ENCODE data around the gene MYL11. TPM values are rescaled to one million over a fixed set of nuclear protein-coding genes. Genes with fewer than 3 reads are reported as not detected.

The MYL11 gene
- polyA plus RNA-seq, 1 of the 3 experiments (the other 2 are of a cell fraction), result 0.23 TPM

DNA sequence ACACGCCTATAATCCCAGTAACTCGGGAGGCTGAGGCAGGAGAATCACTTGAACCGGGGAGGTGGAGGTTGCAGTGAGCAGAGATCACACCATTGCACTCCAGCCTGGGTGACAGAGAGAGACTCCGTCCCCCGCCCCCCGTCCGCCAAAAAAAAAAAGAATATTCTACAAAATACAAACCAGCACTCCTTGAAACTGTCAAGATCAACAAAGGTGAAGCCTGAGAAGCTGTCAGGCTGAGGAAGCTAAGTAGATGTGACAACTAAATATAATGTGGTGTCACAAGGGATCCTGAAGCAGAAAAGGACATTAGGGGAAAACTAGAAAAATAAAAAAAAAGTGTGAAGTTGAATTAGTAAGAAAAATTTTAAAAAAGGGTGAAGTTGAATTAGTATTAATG, 25.7 kb upstream of the MYL11 start:
- CTCF ChIA-PET, result interaction anchor here (2.3 kb wide), 1 partner anchor 61 kb away, joined by 8 read pairs; no protein-coding TSS in a partner anchor
- peaks cover 21% of the 10 kb centered on the region for H4K20me1 ChIP-seq (ENCODE audit: insufficient read depth)

DNA sequence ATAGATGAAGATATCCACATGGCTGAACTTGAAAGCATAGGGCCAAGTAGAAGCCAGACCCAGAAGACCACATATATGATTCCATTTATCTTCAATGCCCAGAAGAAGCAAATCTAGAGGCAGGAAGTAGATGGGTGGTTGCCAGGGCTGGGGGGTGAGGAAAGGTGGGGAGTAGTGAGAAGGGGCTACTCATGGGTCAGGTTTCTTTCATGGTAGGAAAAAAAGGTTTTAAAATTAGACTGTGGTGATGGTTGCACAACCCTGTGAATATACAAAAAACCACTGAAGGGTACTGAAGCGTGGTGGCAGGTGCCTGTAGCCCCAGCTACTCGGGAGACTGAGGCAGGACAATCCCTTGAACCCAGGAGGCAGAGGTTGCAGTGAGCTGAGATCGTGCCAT, 24.9 kb upstream of the MYL11 start:
- no peak overlapping the region for H3K9ac ChIP-seq
- peaks cover 21% of the 10 kb centered on the region for H4K20me1 ChIP-seq (ENCODE audit: insufficient read depth)
- H3K4me2 ChIP-seq, result no peak overlapping the region
- H3K36me3 ChIP-seq (replicated peaks in 1 of 2; ENCODE audit: control insufficient read depth in 1 of 2, insufficient read depth in 2 of 2, low read length in 1 of 2), result peaks cover 22 to 37% of the 10 kb centered on the region in 2 experiments
- H3K27me3 ChIP-seq (ENCODE audit: insufficient read depth), result no peaks in the 10 kb centered on the region
- H3K79me2 ChIP-seq (ENCODE audit: insufficient read depth), result peaks cover 22% of the 10 kb centered on the region
- H3K4me3 ChIP-seq (ENCODE audit: low read depth in 2 of 2, low read length in 1 of 2), result no peak overlapping the region
- H3K4me1 ChIP-seq (ENCODE audit: control insufficient read depth in 1 of 2, insufficient read depth in 2 of 2, low read depth in 1 of 2, low read length in 1 of 2), result peaks cover 18 to 23% of the 10 kb centered on the region in 2 experiments; a peak in 3 of 4 replicates
- POLR2A ChIA-PET, result interaction anchor here (0.6 kb wide), 1 partner anchor 1421 kb away, joined by 3 read pairs; no protein-coding TSS in a partner anchor
- 86% methylated on average over 3 of the region's 3 CpGs for WGBS (ENCODE audit: low lambda C conversion rate)
- H3K9me3 ChIP-seq, result no peaks in the 10 kb centered on the region
- H3K9me2 ChIP-seq, result no peaks in the 10 kb centered on the region
- no peak overlapping the region for H2AFZ ChIP-seq (ENCODE audit: low read depth)
- CTCF ChIA-PET, result interaction anchor here (2.3 kb wide), 1 partner anchor 60 kb away, joined by 8 read pairs; no protein-coding TSS in a partner anchor
- no peak for TF ChIP-seq FOXM1 (IDR thresholded peaks at IDR 0.05; ENCODE audit: low read depth)
- TF ChIP-seq RCOR1 (IDR thresholded peaks at IDR 0.05; ENCODE audit: low read length), result no peak
- no peak for TF ChIP-seq NRF1 (IDR thresholded peaks at IDR 0.05; ENCODE audit: low read depth, low read length)
- no peak for TF ChIP-seq TCF12 (IDR thresholded peaks at IDR 0.05)
- TF ChIP-seq POLR2AphosphoS5 (IDR thresholded peaks at IDR 0.05; ENCODE audit: low read depth, low read length), result no peak
- no peak for TF ChIP-seq ELF1 (IDR thresholded peaks at IDR 0.05)
- TF ChIP-seq, protein P1, sequence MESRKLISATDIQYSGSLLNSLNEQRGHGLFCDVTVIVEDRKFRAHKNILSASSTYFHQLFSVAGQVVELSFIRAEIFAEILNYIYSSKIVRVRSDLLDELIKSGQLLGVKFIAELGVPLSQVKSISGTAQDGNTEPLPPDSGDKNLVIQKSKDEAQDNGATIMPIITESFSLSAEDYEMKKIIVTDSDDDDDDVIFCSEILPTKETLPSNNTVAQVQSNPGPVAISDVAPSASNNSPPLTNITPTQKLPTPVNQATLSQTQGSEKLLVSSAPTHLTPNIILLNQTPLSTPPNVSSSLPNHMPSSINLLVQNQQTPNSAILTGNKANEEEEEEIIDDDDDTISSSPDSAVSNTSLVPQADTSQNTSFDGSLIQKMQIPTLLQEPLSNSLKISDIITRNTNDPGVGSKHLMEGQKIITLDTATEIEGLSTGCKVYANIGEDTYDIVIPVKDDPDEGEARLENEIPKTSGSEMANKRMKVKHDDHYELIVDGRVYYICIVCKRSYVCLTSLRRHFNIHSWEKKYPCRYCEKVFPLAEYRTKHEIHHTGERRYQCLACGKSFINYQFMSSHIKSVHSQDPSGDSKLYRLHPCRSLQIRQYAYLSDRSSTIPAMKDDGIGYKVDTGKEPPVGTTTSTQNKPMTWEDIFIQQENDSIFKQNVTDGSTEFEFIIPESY (IDR thresholded peaks at IDR 0.05; ENCODE audit: borderline replicate concordance, low read depth), result no peak
- DNase-seq, result no peak
- no peak overlapping the region for H3K27ac ChIP-seq (ENCODE audit: low read depth in 2 of 2, low read length in 1 of 2)
- peaks cover 13% of the 10 kb centered on the region for H3F3A ChIP-seq (replicated peaks; ENCODE audit: insufficient read depth)

More for the DNA sequence above, 25.7 kb upstream of the MYL11 start:
- H3K36me3 ChIP-seq (replicated peaks in 1 of 2; ENCODE audit: control insufficient read depth in 1 of 2, insufficient read depth in 2 of 2, low read length in 1 of 2), result peaks cover 22 to 37% of the 10 kb centered on the region in 2 experiments
- peaks cover 14 to 22% of the 10 kb centered on the region in 2 experiments; a peak in 3 of 4 replicates for H3K4me1 ChIP-seq (ENCODE audit: control insufficient read depth in 1 of 2, insufficient read depth in 2 of 2, low read depth in 1 of 2, low read length in 1 of 2)
- H3K9me3 ChIP-seq, result no peaks in the 10 kb centered on the region
- no peaks in the 10 kb centered on the region for H3K27me3 ChIP-seq (ENCODE audit: insufficient read depth)
- no peak overlapping the region for H3K9ac ChIP-seq
- no peaks in the 10 kb centered on the region for H3K9me2 ChIP-seq
- H3F3A ChIP-seq (replicated peaks; ENCODE audit: insufficient read depth), result peaks cover 16% of the 10 kb centered on the region
- no peak overlapping the region for H3K4me2 ChIP-seq
- TF ChIP-seq POLR2AphosphoS5 (IDR thresholded peaks at IDR 0.05; ENCODE audit: low read depth, low read length) (0 out of 2 replicates have a peak, but pooled peaks have one; percentile 0), YY1 (IDR thresholded peaks at IDR 0.05; ENCODE audit: low read depth) (no peak), MEF2A (IDR thresholded peaks at IDR 0.05; ENCODE audit: borderline replicate concordance, low read depth) (no peak), JUND (IDR thresholded peaks at IDR 0.05) (no peak)
- TF ChIP-seq, protein P2, sequence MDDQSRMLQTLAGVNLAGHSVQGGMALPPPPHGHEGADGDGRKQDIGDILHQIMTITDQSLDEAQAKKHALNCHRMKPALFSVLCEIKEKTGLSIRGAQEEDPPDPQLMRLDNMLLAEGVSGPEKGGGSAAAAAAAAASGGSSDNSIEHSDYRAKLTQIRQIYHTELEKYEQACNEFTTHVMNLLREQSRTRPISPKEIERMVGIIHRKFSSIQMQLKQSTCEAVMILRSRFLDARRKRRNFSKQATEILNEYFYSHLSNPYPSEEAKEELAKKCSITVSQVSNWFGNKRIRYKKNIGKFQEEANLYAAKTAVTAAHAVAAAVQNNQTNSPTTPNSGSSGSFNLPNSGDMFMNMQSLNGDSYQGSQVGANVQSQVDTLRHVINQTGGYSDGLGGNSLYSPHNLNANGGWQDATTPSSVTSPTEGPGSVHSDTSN (IDR thresholded peaks at IDR 0.05), result no peak
- TF ChIP-seq, protein P3, sequence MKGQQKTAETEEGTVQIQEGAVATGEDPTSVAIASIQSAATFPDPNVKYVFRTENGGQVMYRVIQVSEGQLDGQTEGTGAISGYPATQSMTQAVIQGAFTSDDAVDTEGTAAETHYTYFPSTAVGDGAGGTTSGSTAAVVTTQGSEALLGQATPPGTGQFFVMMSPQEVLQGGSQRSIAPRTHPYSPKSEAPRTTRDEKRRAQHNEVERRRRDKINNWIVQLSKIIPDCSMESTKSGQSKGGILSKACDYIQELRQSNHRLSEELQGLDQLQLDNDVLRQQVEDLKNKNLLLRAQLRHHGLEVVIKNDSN (IDR thresholded peaks at IDR 0.05; ENCODE audit: borderline replicate concordance, low read depth), result no peak
- POLR2A ChIA-PET, result no interaction called here
- H3K27ac ChIP-seq (ENCODE audit: low read depth in 2 of 2, low read length in 1 of 2), result no peak overlapping the region
- 97% methylated on average over 7 of the region's 7 CpGs for WGBS (ENCODE audit: low lambda C conversion rate)
- no peak overlapping the region for H3K4me3 ChIP-seq (ENCODE audit: low read depth in 2 of 2, low read length in 1 of 2)
- no peak overlapping the region for H2AFZ ChIP-seq (ENCODE audit: low read depth)
- no peak for DNase-seq
- H3K79me2 ChIP-seq (ENCODE audit: insufficient read depth), result peaks cover 14% of the 10 kb centered on the region

Data from SK-N-SH (cell line).